22Rv1 (cell line): ENCODE measurements around the gene REC8.

ENCODE experiments used
- H3K27ac ChIP-seq: fragments of 450-650 bp; 2 replicates; pipeline ENCODE4 v1.5.1; 2017
- ZFX ChIP-seq: fragments of 450-650 bp; IDR thresholded peaks from 2 replicates; pipeline ENCODE4 v1.6.1; 2017; ENCODE audit warnings: antibody characterized with exemption, borderline replicate concordance
- TF ChIP-seq, protein P1 (sequence below): fragments of 450-650 bp; IDR thresholded peaks from 2 replicates; pipeline ENCODE4 v1.5.1; 2017; ENCODE audit warnings: mild to moderate bottlenecking

REC8 gene

DNA sequence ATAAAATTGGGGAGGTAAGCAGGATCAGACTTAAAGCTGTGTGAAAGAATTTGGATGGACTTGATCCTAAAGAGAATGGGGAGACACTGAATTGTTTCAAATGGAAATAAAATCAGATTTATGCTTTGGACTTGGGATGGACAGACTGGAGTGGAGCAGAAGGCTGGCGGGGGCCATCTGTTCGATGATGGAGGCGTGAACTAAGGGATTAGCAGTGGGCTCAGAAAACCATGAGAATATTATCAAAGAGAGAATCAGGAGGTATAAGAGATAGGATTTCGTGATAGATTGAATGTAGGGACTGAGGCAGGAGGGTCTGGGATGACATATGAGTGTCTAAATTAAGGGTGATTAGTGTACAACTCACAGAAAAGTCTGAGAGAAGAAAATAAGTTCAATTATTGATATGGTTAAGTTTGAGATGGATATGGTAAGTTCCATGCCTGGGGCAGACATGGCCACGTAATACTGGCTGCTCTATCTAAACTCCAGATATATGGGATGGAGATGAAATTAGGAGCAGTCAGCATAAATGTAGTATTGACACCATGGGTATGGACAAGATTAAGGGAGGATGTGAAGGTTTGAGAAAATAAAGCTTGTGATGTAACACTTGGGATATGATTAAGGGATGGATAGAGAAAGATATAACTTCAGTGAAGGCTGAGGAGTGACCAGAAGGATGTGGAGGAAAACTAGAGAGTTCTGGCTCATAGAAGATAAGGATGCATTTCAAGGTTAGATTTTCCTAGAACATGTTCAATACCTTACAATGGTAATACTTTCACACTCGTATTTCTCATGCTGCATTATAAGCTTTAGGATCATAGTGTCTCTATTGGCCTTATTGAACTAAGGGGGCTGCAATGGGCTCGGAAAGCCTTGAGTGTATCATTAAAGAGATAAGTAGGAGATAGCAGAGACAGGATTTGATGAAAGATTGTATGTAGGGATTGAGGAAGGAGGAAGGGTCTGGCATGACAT is 32.6 kb downstream of the REC8 start:
- TF ChIP-seq ZFX = no peak
- TF ChIP-seq, protein P1, sequence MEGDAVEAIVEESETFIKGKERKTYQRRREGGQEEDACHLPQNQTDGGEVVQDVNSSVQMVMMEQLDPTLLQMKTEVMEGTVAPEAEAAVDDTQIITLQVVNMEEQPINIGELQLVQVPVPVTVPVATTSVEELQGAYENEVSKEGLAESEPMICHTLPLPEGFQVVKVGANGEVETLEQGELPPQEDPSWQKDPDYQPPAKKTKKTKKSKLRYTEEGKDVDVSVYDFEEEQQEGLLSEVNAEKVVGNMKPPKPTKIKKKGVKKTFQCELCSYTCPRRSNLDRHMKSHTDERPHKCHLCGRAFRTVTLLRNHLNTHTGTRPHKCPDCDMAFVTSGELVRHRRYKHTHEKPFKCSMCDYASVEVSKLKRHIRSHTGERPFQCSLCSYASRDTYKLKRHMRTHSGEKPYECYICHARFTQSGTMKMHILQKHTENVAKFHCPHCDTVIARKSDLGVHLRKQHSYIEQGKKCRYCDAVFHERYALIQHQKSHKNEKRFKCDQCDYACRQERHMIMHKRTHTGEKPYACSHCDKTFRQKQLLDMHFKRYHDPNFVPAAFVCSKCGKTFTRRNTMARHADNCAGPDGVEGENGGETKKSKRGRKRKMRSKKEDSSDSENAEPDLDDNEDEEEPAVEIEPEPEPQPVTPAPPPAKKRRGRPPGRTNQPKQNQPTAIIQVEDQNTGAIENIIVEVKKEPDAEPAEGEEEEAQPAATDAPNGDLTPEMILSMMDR = no peak

DNA sequence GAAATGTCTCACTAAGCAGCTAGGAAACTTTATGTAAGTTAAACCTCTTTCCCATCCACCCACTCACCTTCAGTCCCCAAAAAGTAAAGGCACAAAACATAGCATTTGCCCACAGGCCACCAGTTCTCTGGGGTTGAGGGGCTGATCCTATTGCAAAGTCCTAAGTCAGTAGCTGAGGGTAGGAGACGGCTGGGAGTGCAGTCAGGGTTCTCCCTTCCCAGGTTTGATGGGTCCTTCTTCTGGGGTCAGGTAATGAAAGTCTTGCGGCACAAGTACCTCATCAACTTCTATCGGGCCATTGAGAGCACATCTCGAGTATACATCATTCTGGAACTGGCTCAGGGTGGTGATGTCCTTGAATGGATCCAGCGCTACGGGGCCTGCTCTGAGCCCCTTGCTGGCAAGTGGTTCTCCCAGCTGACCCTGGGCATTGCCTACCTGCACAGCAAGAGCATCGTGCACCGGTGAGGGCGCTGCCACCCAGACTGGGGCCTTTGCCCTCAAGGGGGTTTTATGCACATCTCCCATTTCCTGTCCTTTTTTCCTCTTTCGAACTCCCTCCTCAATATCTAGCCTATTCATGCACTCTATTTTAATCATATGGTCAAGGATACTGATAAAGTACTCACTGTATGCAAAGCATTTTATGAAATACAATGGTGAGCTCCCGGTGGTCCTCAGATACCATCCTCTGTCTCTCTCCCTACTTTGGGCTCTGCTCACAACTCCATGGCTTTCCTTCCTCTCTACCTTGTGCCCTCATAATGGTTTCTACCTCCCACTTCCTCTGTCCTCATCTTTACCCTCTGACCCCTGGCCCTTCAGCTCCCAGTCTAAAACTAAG is 34.6 kb downstream of the REC8 start:
- no peak overlapping the region for H3K27ac ChIP-seq
- TF ChIP-seq, protein P1 = no peak
- no peak for TF ChIP-seq ZFX

More for the DNA sequence above, 32.6 kb downstream of the REC8 start:
- H3K27ac ChIP-seq = no peak overlapping the region

DNA sequence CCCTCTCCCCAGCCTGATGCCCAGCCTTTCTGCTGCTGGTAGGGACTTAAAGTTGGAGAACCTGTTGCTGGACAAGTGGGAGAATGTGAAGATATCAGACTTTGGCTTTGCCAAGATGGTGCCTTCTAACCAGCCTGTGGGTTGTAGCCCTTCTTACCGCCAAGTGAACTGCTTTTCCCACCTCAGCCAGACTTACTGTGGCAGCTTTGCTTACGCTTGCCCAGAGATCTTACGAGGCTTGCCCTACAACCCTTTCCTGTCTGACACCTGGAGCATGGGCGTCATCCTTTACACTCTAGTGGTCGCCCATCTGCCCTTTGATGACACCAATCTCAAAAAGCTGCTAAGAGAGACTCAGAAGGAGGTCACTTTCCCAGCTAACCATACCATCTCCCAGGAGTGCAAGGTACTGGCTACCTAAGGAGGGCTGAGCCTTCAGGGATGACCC is 35.2 kb downstream of the REC8 start:
- TF ChIP-seq ZFX = no peak
- TF ChIP-seq, protein P1 = no peak

DNA sequence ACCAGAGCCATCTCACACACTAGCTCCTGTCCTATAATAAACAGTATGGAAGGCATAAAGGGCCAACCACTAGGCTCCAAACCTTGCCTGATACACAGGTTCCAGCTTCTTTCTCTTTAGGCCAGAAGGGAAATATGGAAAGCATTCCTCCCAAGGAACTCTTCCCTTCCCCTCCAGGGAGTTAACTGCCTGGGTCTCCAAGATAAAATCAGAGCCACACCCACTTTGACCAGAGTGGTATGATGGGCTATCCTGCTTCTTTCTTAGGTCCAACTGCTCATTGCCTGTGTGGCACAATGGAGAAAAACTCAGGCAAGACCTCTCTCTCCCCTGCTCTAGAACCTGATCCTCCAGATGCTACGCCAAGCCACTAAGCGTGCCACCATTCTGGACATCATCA is 35.7 kb downstream of the REC8 start:
- no peak for TF ChIP-seq ZFX
- TF ChIP-seq, protein P1 = no peak

More for the DNA sequence above, 35.2 kb downstream of the REC8 start:
- no peak overlapping the region for H3K27ac ChIP-seq

DNA sequence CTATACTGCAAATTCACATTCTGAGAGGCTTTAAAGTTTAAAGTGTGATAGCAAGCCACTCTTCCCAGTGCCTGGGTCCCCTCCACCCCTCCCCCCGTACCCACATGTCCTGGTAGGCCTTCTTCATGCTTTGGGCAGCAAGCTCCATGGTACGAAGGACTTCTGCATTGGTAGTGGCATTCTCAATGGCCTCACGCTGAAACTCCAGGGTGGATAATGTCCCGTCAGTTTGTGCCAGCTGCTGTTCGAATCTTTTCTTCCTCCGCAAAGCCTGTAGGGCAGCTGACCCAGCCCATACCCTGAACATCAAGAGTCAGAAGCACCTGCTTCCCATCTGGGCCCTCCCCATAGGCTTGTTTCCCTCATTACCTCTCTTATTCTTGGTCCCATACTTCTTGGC is 39.4 kb downstream of the REC8 start:
- TF ChIP-seq, protein P1 = no peak
- TF ChIP-seq ZFX = no peak
- H3K27ac ChIP-seq = peak overlapping the region; percentile 96; the same call in 1 of the 2 replicates

More for the DNA sequence above, 35.7 kb downstream of the REC8 start:
- no peak overlapping the region for H3K27ac ChIP-seq

DNA sequence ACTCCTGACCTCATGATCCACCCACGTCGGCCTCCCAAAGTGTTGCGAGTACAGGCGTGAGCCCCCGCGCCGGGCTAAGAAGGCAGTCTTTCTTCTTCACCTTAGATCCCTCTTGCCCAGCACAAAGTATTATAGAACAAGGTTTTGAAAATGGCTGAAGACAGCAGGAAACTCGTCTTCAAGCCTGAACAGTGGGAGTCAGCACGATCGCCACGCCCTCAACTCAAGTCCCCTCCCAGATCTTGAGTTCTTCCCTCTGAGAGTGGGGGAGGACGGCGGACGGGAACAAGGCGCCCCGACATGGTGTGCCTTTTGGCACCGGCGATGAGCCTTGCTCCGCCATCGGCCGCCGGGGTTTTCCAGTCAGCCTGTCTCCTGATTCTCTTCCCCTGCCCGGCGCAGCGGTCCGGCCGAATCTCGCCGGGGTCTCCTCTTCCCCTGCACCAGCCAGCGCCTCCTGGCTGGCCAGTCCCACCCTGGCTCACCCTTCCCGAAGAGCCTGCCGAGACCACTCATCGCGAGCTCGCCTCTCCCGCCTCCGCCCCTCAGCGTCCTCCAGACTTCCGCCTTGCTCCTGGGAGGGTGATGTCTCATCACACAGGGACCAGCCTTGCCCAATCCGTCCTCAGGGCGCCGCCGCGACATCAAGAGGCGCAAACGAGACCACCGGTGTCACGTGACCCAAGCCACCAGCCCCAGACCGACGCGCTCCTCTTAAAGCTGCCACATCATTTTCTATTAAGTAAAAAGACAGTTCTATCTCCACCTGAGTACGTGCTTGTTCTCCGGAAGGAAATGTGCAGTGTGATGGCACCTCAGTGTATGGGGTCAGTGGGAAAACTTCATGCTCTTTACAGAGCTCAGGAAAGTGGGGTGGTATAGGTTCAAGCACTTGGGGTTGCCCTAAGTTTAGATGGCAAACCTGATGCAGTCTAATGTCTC is 41.3 kb downstream of the REC8 start, which contains the start of gene CHMP4A:
Gene CHMP4A, minus strand, starts transcription at position 565 of the 942 bp plus-strand sequence. Its CDS starts 49 bp downstream, at position 516.
- H3K27ac ChIP-seq = peak within 1 kb of the TSS; percentile 96
- TF ChIP-seq, protein P1 = no peak
- no peak for TF ChIP-seq ZFX
